Activated naive CD4-positive, alpha-beta T cell treated with anti-CD3 and anti-CD28 coated beads, Interleukin-2, amount 50 U/mL, for 72 hours (primary cell): ENCODE data around the gene SLC24A5. TPM values are rescaled to one million over a fixed set of nuclear protein-coding genes. Genes with fewer than 3 reads are reported as not detected.

Experiments used
- ATAC-seq, 2 donors: fragments of 150-1000 bp; cut with Tn5 transposase; 2 replicates each; pipeline ENCODE4 v1.10.0; 2021; ENCODE audit warnings: mild to moderate bottlenecking in 2 of 2, moderate library complexity in 2 of 2
- DNase-seq, 2 donors: peaks; one replicate each; pipeline ENCODE4 v3.0.0; 2021 to 2022; ENCODE audit warnings: low spot score in 2 of 2
- H3K27ac Mint-ChIP-seq, 2 donors: one replicate each; pipeline ENCODE4 v1.8.0; 2022; ENCODE audit warnings: mild to moderate bottlenecking in 2 of 2, mixed read lengths in 2 of 2
- H3K36me3 Mint-ChIP-seq, 2 donors: one replicate each; pipeline ENCODE4 v1.8.0; 2022; ENCODE audit warnings: mixed read lengths in 2 of 2
- H3K9me3 Mint-ChIP-seq, 2 donors: one replicate each; pipeline ENCODE4 v1.8.0; 2022; ENCODE audit warnings: mixed read lengths in 2 of 2
- total RNA-seq, 2 donors: library from RNA; stranded (reverse); gene quantifications; one replicate each; pipeline ENCODE4 v1.2.3, GENCODE V29; 2022

SLC24A5 gene
- total RNA-seq, 2 donors from 2014 or later = not detected

DNA sequence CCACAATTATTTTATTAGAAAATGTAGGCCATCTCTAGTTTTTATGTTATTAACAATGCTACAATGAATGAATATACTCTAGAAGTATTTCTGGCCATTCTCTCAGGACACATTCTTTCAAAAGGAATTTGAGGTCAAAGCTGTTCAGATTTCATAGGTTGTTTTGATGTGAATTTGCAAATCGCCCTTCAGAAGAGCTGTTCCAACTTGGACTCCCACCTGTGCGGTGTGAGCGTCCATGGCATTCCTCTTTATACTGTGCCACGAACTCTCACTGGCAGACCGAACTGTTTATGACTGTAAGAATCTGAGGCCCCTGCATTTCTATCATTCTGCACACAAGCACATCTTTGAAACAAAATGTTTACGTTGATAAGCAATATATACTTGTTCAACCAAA lies 18.6 kb upstream of the SLC24A5 start:
- H3K27ac Mint-ChIP-seq = no peak overlapping the region
- ATAC-seq (no peak), DNase-seq (no peak)
- H3K36me3 Mint-ChIP-seq = no peaks in the 10 kb centered on the region
- no peaks in the 10 kb centered on the region for H3K9me3 Mint-ChIP-seq

DNA sequence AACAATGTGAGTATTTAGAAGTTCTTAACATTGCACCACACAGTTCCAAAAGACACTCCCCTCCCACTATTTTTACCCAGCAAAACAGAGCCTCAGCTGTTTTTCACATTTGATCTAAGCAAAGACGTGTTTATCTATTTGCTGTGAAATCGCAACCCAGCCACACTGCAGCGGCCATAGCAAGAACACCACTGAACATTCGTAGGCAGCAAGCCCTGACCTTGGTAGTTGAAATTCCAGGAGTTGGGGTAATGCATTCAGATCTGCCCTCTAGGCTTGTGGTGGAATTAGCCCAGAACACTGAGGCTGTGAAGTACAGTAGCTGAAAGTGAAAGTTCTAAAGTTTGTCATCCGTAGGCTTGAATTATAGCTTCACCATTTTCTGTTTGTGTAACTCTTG lies 17.1 kb upstream of the SLC24A5 start:
- Mint-ChIP-seq H3K27ac (no peak overlapping the region), H3K36me3 (no peaks in the 10 kb centered on the region), H3K9me3 (no peaks in the 10 kb centered on the region)
- DNase-seq (no peak), ATAC-seq (no peak)

DNA sequence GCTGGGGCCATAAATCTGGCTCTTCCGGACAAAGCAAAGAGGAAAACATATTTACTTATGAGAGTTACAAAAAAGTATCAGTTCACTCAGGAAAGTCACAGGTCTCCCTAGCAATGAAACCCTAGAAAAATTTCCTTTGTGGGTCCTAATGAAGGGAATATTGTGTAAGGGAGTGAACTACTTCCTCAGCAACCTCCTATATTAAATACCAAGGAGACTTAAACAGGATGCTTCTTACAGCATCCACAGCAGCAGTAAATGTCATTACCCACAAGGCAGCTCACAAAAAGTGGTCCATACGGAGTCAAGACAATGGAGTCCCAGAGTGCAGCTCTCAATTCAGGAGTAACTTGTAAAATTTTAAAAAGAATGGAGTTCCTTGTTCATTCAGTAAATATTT lies 14.9 kb upstream of the SLC24A5 start:
- no peak for ATAC-seq
- no peak overlapping the region for H3K27ac Mint-ChIP-seq
- no peak for DNase-seq

DNA sequence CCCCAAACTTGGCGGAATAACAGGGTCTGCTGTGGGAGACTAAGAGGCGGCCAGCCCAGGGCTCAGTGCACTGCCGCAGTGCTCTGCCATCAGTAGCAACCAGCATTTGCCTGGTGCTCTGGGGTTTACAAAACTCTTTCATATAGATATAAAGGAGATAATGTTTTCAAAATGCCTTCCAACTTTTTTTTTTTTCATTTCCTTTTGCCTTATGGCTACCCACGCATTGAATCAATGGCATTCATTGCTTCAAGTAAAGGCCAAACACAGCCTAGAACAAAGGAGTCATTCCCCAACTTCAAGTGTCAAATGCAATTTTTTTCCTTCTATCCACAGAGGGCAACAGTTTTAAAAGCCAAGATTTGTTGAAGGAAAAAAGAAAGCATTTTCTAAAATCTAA lies 11.6 kb upstream of the SLC24A5 start:
- ATAC-seq (no peak), DNase-seq (no peak)
- H3K36me3 Mint-ChIP-seq = no peaks in the 10 kb centered on the region
- no peaks in the 10 kb centered on the region for H3K9me3 Mint-ChIP-seq
- H3K27ac Mint-ChIP-seq = no peak overlapping the region

More for the DNA sequence above, 14.9 kb upstream of the SLC24A5 start:
- H3K9me3 Mint-ChIP-seq = no peaks in the 10 kb centered on the region
- H3K36me3 Mint-ChIP-seq = no peaks in the 10 kb centered on the region

DNA sequence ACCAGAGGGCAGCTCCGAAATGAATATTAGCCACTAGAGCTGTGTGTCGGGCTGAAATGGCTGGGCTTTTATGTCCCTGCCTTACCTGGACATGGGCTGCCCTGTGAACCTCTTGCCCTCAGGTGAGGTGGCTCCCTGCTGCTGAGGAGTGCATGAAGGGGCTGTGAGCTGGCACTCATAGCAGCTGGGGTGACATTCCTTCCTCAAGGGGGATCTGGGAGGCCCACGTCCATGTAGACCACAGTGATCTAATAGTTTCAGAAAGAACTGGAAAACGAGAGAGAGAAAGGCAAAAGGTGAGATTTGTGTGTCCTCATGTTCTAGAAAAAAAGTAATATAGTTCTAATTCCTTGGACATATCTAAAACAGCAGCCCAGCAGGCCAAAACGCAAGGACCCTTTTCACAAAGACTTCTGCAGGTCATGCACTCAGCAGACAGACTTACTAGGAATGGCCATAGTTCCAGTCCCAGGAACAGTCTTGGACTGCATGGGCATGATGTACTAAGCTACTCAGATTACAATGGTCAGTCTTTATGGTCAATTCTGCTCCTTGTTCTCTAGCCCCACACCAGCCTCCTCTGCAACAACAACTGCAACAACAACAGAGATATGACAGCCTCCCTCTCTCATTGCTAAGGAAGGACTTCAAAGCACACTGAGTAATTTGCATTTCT lies 10.8 kb upstream of the SLC24A5 start:
- DNase-seq (no peak), ATAC-seq (no peak)
- Mint-ChIP-seq H3K9me3 (peaks cover 0 to 3% of the 10 kb centered on the region in 2 donors), H3K27ac (no peak overlapping the region), H3K36me3 (peaks cover 0 to 4% of the 10 kb centered on the region in 2 donors)

DNA sequence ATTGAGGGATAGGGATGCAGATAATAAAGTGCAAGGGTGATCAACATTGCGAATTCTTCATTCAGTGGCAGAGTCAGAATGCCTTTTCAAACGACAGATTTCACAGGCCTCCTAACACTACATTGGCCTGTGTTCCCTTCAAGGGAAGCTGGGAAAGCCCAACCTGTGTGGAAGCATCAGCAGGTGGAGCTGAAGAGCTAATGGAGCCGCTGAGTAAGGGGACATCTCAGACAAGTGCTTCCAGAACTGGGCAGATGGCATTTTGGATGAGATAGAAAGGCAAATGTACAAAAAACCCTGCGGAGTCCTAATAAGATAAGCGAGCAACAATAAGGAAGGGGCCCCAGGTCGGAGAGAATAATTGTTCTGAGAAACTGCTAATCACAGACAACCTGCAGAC lies 8.5 kb upstream of the SLC24A5 start:
- peaks cover 0 to 4% of the 10 kb centered on the region in 2 donors for H3K36me3 Mint-ChIP-seq
- no peak for DNase-seq
- peaks cover 0 to 3% of the 10 kb centered on the region in 2 donors for H3K9me3 Mint-ChIP-seq
- no peak overlapping the region for H3K27ac Mint-ChIP-seq
- no peak for ATAC-seq

DNA sequence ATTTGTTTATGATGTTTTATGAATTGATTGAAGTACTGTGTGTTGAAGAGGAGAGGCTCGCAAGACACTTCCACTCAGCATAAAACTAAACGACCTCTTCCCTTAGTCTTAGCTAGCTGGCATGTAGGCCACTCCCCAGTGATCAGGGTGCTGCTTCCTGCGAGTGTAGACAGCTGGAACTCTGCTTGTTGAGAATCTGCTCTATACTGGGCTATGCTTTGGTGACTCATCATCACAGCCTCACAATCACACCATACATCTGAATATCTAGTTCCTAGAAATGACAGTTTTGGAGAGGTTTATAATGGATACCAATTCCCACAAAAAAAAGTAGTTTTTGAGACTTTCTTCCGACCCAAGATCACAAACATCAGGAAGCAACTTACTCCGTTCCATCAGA lies 1.5 kb upstream of the SLC24A5 start:
- H3K27ac Mint-ChIP-seq = no peak overlapping the region
- DNase-seq (no peak), ATAC-seq (no peak)
- peaks cover 0 to 8% of the 10 kb centered on the region in 2 donors for H3K9me3 Mint-ChIP-seq
- H3K36me3 Mint-ChIP-seq = peaks cover 0 to 4% of the 10 kb centered on the region in 2 donors

DNA sequence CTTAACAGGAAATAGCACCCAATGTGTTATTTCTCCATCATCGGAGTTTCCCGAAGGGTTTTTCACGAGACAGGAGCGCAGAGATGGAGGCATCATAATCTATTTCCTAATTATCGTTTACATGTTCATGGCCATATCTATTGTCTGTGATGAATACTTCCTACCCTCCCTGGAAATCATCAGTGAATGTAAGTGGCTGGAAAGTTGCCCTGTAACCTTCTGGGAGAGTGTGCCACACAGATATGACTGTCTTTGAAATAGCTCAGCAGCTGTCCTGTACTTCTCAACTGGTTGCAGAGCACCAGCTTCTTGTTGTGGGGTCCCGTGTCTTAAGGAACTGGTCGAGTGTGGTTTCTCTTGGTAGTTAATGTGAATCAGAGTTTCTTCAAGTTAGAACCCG lies 1.1 kb downstream of the SLC24A5 start:
- DNase-seq (no peak), ATAC-seq (no peak)
- H3K36me3 Mint-ChIP-seq = no peaks in the 10 kb centered on the region
- H3K9me3 Mint-ChIP-seq = peaks cover 0 to 5% of the 10 kb centered on the region in 2 donors
- H3K27ac Mint-ChIP-seq = no peak overlapping the region

DNA sequence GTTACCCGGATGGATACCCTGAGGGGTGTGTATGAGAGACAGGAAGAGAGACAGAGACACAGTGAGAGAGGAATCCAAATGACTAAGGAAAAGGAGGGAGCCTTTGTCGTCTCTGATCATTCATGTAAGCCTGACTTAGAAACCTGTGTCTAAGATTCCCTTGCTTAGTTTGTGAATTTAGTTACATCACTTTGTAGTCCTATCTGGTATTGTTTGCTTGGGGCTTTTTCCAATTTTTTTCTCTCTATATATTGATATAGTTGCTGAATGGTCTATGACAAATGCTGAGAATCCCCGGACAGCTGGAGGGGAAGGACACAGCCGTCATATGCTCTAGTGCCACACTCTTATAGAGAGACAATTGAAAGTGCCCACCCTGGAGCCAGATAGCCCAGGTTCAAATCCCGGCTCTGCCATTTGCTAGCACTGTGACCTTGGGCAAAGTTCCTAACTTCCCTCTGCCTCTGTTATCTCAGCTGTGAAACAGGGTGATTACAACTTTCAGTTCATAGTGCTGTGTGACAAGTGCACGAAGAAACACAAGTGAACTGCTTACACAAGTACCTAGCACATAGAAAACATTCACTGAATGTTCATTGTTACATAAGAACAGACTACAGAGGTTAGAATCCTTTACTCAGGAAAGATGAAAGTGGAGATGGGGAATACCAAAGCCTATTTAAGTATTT lies 6.0 kb downstream of the SLC24A5 start:
- no peaks in the 10 kb centered on the region for H3K36me3 Mint-ChIP-seq
- DNase-seq (no peak), ATAC-seq (no peak)
- no peak overlapping the region for H3K27ac Mint-ChIP-seq
- H3K9me3 Mint-ChIP-seq = no peaks in the 10 kb centered on the region

DNA sequence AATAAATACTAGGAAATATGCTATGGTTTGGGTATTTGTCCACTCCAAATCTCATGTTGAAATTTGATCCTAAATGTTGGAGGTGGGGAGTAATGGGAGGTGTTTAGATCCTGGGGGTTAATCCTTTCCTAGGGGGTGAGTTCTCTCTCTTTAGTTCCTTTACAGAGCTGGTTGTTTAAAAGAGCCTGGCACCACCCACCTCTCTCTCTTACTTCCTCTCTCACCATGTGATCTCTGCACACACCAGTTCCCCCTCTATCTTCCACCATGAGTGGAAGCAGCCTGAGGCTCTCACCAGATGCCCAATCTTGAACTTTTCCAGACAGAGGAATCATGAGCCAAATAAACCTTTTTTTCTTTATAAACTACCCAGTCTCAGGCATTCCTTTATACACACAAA lies 10.5 kb downstream of the SLC24A5 start:
- ATAC-seq (no peak), DNase-seq (no peak)
- Mint-ChIP-seq H3K36me3 (no peaks in the 10 kb centered on the region), H3K9me3 (no peaks in the 10 kb centered on the region), H3K27ac (no peak overlapping the region)

DNA sequence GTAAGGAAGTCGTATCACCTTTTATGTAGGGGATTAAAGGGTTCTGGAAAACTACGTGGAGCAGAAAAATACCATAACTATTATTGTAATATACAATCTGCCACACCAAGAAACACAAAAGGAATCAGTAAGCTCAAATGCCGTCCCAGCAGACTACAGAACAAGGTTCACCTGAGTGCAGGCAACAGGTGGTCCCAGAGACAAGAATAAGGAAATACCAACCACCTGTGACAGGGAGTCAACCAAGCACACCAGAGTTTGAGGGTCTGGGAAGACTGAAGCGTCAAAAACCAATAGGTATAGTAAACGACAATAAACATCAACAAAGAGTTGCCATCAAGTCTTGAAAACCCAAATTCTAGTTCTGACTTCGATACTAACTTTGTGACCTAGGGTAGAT lies 12.1 kb downstream of the SLC24A5 start:
- Mint-ChIP-seq H3K9me3 (no peaks in the 10 kb centered on the region), H3K36me3 (no peaks in the 10 kb centered on the region), H3K27ac (no peak overlapping the region)
- no peak for DNase-seq
- ATAC-seq = no peak

DNA sequence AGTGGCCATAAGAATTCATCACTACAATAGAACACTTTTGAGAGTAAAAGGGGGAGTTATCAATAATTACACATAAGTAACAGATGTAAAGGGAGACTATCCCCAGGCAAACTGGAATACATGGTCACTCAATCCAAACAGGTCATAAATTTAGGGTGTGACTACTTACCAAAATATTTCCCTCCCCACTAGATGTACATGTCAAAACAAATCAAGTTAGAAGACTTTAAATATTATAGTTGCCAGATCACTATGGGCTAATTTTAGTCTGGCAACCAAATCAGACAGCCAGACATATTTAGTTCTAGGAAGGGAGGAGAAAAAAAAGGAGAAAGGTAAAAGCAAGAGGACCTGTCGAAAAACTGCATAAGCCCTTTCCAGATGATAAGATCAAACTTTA lies 23.1 kb downstream of the SLC24A5 start:
- H3K27ac Mint-ChIP-seq = no peak overlapping the region
- ATAC-seq (no peak), DNase-seq (no peak)
- H3K36me3 Mint-ChIP-seq = peaks cover 0 to 4% of the 10 kb centered on the region in 2 donors
- no peaks in the 10 kb centered on the region for H3K9me3 Mint-ChIP-seq

DNA sequence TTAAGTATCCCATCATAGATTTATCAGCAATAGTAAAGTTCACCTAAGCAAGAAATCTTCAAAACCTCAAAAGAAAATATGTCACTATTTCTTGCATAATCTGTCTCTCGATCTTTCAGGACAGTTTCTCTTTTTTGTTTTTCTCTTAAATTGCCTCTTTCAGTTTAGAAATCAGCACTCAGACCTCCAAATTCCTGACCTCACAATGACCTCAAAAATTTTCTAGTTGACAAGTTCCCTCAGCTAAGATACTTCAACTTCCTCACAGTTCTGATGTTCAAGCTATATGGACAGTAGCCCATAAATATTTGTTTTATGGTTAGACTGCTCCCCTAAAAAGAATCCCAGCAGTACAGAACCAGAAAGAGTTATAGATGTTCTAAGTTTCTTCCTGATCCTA lies 24.1 kb downstream of the SLC24A5 start:
- no peak for ATAC-seq
- Mint-ChIP-seq H3K9me3 (no peaks in the 10 kb centered on the region), H3K27ac (no peak overlapping the region), H3K36me3 (peaks cover 0 to 4% of the 10 kb centered on the region in 2 donors)
- no peak for DNase-seq

DNA sequence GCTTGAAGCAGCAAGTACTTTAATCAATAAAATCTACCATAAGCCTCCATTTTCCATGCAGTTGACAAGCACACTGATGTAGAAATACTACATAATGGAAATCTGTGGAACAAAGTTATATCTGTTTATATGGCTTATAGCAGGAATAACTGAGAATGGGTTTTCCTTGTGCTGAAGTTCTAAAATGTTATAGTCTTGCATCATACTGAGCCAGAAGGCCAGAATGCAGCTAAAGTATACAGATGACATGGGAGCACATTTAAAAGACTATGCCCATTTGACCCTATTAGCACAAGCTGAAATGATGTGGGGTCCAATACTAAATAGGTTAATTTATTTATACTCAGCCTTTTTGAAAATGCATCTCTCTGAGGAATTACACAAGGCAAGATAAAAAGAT lies 25.1 kb downstream of the SLC24A5 start:
- H3K27ac Mint-ChIP-seq = no peak overlapping the region
- no peak for ATAC-seq
- no peaks in the 10 kb centered on the region for H3K9me3 Mint-ChIP-seq
- H3K36me3 Mint-ChIP-seq = peaks cover 0 to 4% of the 10 kb centered on the region in 2 donors
- no peak for DNase-seq

DNA sequence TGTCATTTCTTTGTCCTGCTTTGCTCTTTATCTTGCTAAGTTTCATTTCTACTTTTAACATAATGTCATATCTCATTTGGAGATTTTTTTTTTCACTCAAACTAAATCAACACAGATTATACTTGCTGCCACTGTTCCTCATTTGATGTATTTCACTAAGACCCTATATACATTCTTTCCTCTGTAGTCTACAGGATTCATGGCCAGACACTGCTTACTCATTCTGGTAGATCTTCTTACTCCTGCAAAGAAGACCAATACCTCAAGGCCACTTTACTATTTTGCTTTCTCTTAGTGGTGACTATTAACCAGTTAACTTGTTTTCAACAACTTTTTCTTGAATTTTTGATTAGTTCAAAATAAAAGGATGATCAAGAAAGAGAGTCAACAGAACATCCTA lies 26.6 kb downstream of the SLC24A5 start:
- ATAC-seq = no peak

DNA sequence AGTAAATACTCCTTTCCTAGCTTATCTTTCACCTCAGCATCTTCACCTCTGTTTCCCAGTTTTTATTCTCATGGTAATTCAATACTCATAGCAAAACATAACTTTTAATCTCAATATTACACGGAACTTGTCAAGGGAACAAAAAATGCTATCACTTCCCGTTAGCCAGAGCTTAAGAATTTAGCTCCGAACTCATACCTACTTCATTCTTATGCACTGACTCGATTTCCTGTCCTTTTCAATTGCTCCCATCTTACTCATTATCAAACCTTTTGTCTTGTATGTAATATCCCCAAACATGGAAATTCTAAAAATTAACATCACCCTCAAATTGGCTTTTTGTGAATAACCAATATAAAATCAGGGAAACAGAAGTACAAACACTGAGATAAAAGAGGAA lies 29.1 kb downstream of the SLC24A5 start:
- Mint-ChIP-seq H3K9me3 (no peaks in the 10 kb centered on the region), H3K27ac (no peak overlapping the region), H3K36me3 (peaks cover 0 to 4% of the 10 kb centered on the region in 2 donors)
- ATAC-seq (no peak), DNase-seq (no peak)

More for the DNA sequence above, 26.6 kb downstream of the SLC24A5 start:
- Mint-ChIP-seq H3K36me3 (peaks cover 0 to 4% of the 10 kb centered on the region in 2 donors), H3K9me3 (no peaks in the 10 kb centered on the region), H3K27ac (no peak overlapping the region)
- no peak for DNase-seq

DNA sequence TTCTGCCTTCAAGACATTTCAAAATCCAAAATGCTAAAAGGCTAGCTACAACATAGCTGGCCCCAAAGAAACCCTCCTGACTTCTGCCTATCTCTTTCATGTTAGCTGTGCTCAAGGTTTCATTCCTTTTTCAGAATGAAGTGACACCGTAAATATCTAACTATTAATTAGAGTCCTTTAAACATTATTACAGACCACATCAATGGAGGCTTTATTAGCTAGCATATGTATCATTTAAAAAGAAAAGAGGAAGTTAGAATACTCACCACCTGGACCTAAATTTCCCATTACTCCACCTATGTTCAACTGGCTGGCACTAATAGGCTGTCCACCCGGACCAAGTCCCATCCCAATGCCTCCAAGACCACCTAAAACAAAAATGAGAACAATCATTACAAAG lies 32.7 kb downstream of the SLC24A5 start:
- Mint-ChIP-seq H3K9me3 (no peaks in the 10 kb centered on the region), H3K36me3 (peaks cover 4% of the 10 kb centered on the region in 2 donors), H3K27ac (no peak overlapping the region)
- ATAC-seq (no peak), DNase-seq (no peak)

DNA sequence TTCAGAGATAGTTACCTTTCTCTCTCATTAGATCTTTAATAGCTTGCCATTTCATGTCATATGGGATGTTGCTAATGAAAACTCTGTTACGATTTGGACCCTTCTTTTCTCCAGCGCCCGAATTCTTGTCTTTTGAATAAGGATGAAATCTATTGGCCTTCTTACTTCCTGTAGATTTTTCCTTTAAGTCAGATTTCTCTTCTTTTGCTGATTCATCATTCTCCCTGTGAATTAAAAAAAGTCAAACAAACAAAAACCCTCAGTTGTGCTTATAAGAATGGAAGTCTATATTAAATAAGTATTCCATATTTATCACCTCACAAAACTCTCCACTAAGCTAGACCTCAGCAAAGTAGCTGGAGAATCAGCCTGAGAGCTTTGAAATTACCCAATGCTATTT lies 47.8 kb downstream of the SLC24A5 start:
- no peak for DNase-seq
- peaks cover 0 to 4% of the 10 kb centered on the region in 2 donors for H3K9me3 Mint-ChIP-seq
- H3K36me3 Mint-ChIP-seq = peaks cover 11 to 12% of the 10 kb centered on the region in 2 donors
- ATAC-seq = no peak
- no peak overlapping the region for H3K27ac Mint-ChIP-seq
